GM23248 (cell line): ENCODE measurements around the gene RASAL2. TPM values are rescaled to one million over a fixed set of nuclear protein-coding genes. Genes with fewer than 3 reads are reported as not detected.

Experiments used
- DNase-seq: peaks from one replicate; pipeline ENCODE4 v3.0.0-alpha.2; 2015
- H2AFZ ChIP-seq: fragments of 200-600 bp; sonication (generic); 2 replicates; pipeline ENCODE4 v1.6.1; 2016; ENCODE audit warnings: antibody characterized with exemption
- H3F3A ChIP-seq: fragments of 200-600 bp; sonication (generic); 2 replicates; pipeline ENCODE4 v1.6.1; 2016; ENCODE audit warnings: mild to moderate bottlenecking, antibody characterized with exemption, mixed run types; ENCODE audit not compliant: insufficient read depth
- H3K27ac ChIP-seq: fragments of 200-600 bp; sonication (generic); 2 replicates; pipeline ENCODE4 v1.5.1; 2016; ENCODE audit warnings: mild to moderate bottlenecking
- H3K27me3 ChIP-seq: fragments of 200-600 bp; sonication (generic); replicated peaks from 2 replicates; pipeline ENCODE4 v1.6.1; 2016; ENCODE audit warnings: mild to moderate bottlenecking; ENCODE audit not compliant: insufficient read depth
- H3K36me3 ChIP-seq: fragments of 200-600 bp; sonication (generic); 2 replicates; pipeline ENCODE4 v1.6.1; 2016; ENCODE audit warnings: low read depth, mild to moderate bottlenecking
- H3K4me1 ChIP-seq: fragments of 200-600 bp; sonication (generic); 2 replicates; pipeline ENCODE4 v1.6.1; 2016; ENCODE audit warnings: mild to moderate bottlenecking; ENCODE audit not compliant: insufficient read depth
- H3K4me2 ChIP-seq: fragments of 200-600 bp; sonication (generic); one replicate; pipeline ENCODE4 v1.6.1; 2016; ENCODE audit warnings: mild to moderate bottlenecking; ENCODE audit not compliant: unreplicated experiment
- H3K4me3 ChIP-seq: fragments of 200-600 bp; sonication (generic); 2 replicates; pipeline ENCODE4 v1.5.1; 2016; ENCODE audit warnings: mild to moderate bottlenecking
- H3K79me2 ChIP-seq: fragments of 200-600 bp; sonication (generic); 2 replicates; pipeline ENCODE4 v1.6.1; 2016; ENCODE audit warnings: mild to moderate bottlenecking; ENCODE audit not compliant: insufficient read depth
- H3K9ac ChIP-seq: fragments of 200-600 bp; sonication (generic); 2 replicates; pipeline ENCODE4 v1.6.1; 2016; ENCODE audit warnings: mild to moderate bottlenecking
- H3K9me2 ChIP-seq: fragments of 200-600 bp; sonication (generic); 2 replicates; pipeline ENCODE4 v1.6.1; 2016; ENCODE audit warnings: mixed run types, mild to moderate bottlenecking, moderate library complexity; ENCODE audit not compliant: insufficient read depth
- H3K9me3 ChIP-seq: fragments of 200-600 bp; sonication (generic); one replicate; pipeline ENCODE4 v1.6.1; 2017; ENCODE audit warnings: low read depth
- H4K20me1 ChIP-seq: fragments of 200-600 bp; sonication (generic); 2 replicates; pipeline ENCODE4 v1.6.0; 2016; ENCODE audit not compliant: insufficient read depth
- EZH2 ChIP-seq: fragments of 200-600 bp; sonication (generic); IDR thresholded peaks from 2 replicates; pipeline ENCODE4 v1.6.1; 2018; ENCODE audit warnings: antibody characterized with exemption, mild to moderate bottlenecking; ENCODE audit not compliant: insufficient read depth, poor library complexity, severe bottlenecking
- EZH2phosphoT487 ChIP-seq: fragments of 200-600 bp; sonication (generic); IDR thresholded peaks from 2 replicates; pipeline ENCODE4 v1.6.1; 2018; ENCODE audit warnings: antibody characterized with exemption, moderate library complexity, mild to moderate bottlenecking, low read depth; ENCODE audit not compliant: insufficient read depth
- WGBS, 2 experiments: methylation state at CpG; one replicate each; pipeline ENCODE4 v1.1.6; 2015 to 2017; ENCODE audit warnings: low lambda C conversion rate in 2 of 2, low coverage in 1 of 2; ENCODE audit errors: missing lambda C conversion rate in 2 of 2; 5-methylcytosine and 5-hydroxymethylcytosine counted together
- in situ Hi-C: fragments of 300-500 bp; cut with MboI; formaldehyde crosslinking; loops from 2 replicates; pipeline ENCODE4 v1.15.0; 2020
- polyA plus RNA-seq: library from polyadenylated mRNA; unstranded; fragments of >200 nt; fragmentation: Nextera tagmentation; extraction: Ambion mirVana; gene quantifications from 2 replicates; pipeline ENCODE4 v1.2.1, GENCODE V29; 2016
- total RNA-seq: library from RNA; depleted of rRNA; stranded (reverse); fragments of >200 nt; shearing (Covaris generic); gene quantifications from 2 replicates; pipeline ENCODE4 v1.2.3, GENCODE V29; 2014

RASAL2 gene
- total and polyA plus RNA-seq, 2 experiments from 2014 or later = 10.1 to 23.1 TPM

- Histone ChIP-seq H4K20me1 (peaks cover 4% of the 10 kb centered on the region; the same call in 1 of the 2 replicates), H3K27me3 (no peaks in the 10 kb centered on the region), H3K4me2 (no peak overlapping the region), H3K9me2 (no peaks in the 10 kb centered on the region), H3K79me2 (peaks cover 38% of the 10 kb centered on the region), H3K9ac (no peak overlapping the region), H3K27ac (no peak overlapping the region), H2AFZ (no peak overlapping the region), H3K4me1 (peaks cover 17% of the 10 kb centered on the region), H3F3A (peaks cover 17% of the 10 kb centered on the region), H3K4me3 (no peak overlapping the region), H3K36me3 (peaks cover 12% of the 10 kb centered on the region; the same call in 1 of the 2 replicates), H3K9me3 (no peaks in the 10 kb centered on the region)
- in situ Hi-C loops = no loop called here
- TF ChIP-seq EZH2phosphoT487 (no peak), EZH2 (no peak)
- DNase-seq = no peak
- WGBS, 2 experiments = 86 to 87% methylated on average over 10 of the region's 10 CpGs
Measured at GRCh38 chr1:178393370-178393769, 299.5 kb downstream of the RASAL2 start.

- Histone ChIP-seq H3K4me3 (no peak overlapping the region), H3K79me2 (peaks cover 25% of the 10 kb centered on the region), H3K27ac (no peak overlapping the region), H3K27me3 (no peaks in the 10 kb centered on the region), H3F3A (peaks cover 6% of the 10 kb centered on the region; the same call in 1 of the 2 replicates), H4K20me1 (peaks cover 4% of the 10 kb centered on the region; the same call in 1 of the 2 replicates), H3K9me2 (no peaks in the 10 kb centered on the region), H3K9ac (no peak overlapping the region), H3K4me2 (no peak overlapping the region), H3K9me3 (no peaks in the 10 kb centered on the region), H3K36me3 (peaks cover 5% of the 10 kb centered on the region; the same call in 1 of the 2 replicates), H2AFZ (no peak overlapping the region), H3K4me1 (no peaks in the 10 kb centered on the region)
- no peak for DNase-seq
- in situ Hi-C loops = no loop called here
- no peak for TF ChIP-seq EZH2
- TF ChIP-seq EZH2phosphoT487 = no peak
Measured at GRCh38 chr1:178396789-178397188, 302.9 kb downstream of the RASAL2 start.

GRCh38 chr1:178397678-178398077 lies 303.8 kb downstream of the RASAL2 start:
- H3K36me3 ChIP-seq = 0 out of 2 replicates have a peak, but pooled peaks cover 3% of the 10 kb centered on the region
- no peaks in the 10 kb centered on the region for H3K27me3 ChIP-seq
- H3F3A ChIP-seq = peaks cover 6% of the 10 kb centered on the region; the same call in 1 of the 2 replicates
- H3K79me2 ChIP-seq = peaks cover 24% of the 10 kb centered on the region
- H3K27ac ChIP-seq = no peak overlapping the region
- peak; percentile 46 for DNase-seq
- no peaks in the 10 kb centered on the region for H4K20me1 ChIP-seq
- WGBS, 2 experiments = 72 to 79% methylated on average over 2 of the region's 2 CpGs
- TF ChIP-seq EZH2phosphoT487 (no peak), EZH2 (no peak)
- H3K9me3 ChIP-seq = no peaks in the 10 kb centered on the region
- H3K9me2 ChIP-seq = no peaks in the 10 kb centered on the region
- no peak overlapping the region for H3K4me2 ChIP-seq
- in situ Hi-C loops = no loop called here
- H3K4me3 ChIP-seq = no peak overlapping the region
- H3K4me1 ChIP-seq = no peaks in the 10 kb centered on the region
- H2AFZ ChIP-seq = no peak overlapping the region
- H3K9ac ChIP-seq = no peak overlapping the region

GRCh38 chr1:178399177-178399728 lies 305.3 kb downstream of the RASAL2 start:
- 96 to 98% methylated on average over 4 of the region's 4 CpGs for WGBS, 2 experiments
- H3K36me3 ChIP-seq = 0 out of 2 replicates have a peak, but pooled peaks cover 3% of the 10 kb centered on the region

More at GRCh38 chr1:178399177-178399728, 305.3 kb downstream of the RASAL2 start:
- Histone ChIP-seq H2AFZ (no peak overlapping the region), H3K4me2 (no peak overlapping the region), H3K9me2 (no peaks in the 10 kb centered on the region), H3K27me3 (no peaks in the 10 kb centered on the region), H3K27ac (no peak overlapping the region), H3K4me1 (no peaks in the 10 kb centered on the region), H3K4me3 (no peak overlapping the region), H3K9ac (no peak overlapping the region), H3K9me3 (no peaks in the 10 kb centered on the region), H3F3A (peaks cover 6% of the 10 kb centered on the region; the same call in 1 of the 2 replicates), H3K79me2 (peaks cover 28% of the 10 kb centered on the region), H4K20me1 (no peaks in the 10 kb centered on the region)
- no peak for DNase-seq
- no peak for TF ChIP-seq EZH2
- in situ Hi-C loops = no loop called here
